HCT116 (cell line): ENCODE results near the gene CHST11. TPM values are rescaled to one million over a fixed set of nuclear protein-coding genes. Genes with fewer than 3 reads are reported as not detected.

Experiments
- ATAC-seq: fragments of 200-7000 bp; cut with Tn5 transposase; 2 replicates; pipeline ENCODE4 v1.9.1; 2020; ENCODE audit warnings: mild to moderate bottlenecking, moderate library complexity
- BruUV-seq: library from RNA; stranded (reverse); fragments of 400-500 nt; replicated peaks from 2 replicates; lab custom pipeline; 2021; lab: Mats Ljungman, UMichigan
- CTCF ChIA-PET: fragments of 300-600 bp; sonication (Branson Sonifier 250); formaldehyde crosslinking; loops from one replicate; lab custom pipeline; 2021; ENCODE audit warnings: antibody characterized with exemption; lab: Charles Lee
- POLR2A ChIA-PET: fragments of 300-600, 350-600 bp; sonication (Branson Sonifier 250); formaldehyde crosslinking; loops from one replicate; lab custom pipeline; 2021; ENCODE audit warnings: antibody characterized with exemption; lab: Charles Lee
- RAD21 ChIA-PET, 2 experiments: fragments of 300-600 bp; sonication (Branson Sonifier 250); formaldehyde crosslinking; loops; one replicate each; lab custom pipeline; 2023; ENCODE audit warnings: low total read pairs in 2 of 2; ENCODE audit not compliant: uncharacterized antibody in 2 of 2, unreplicated experiment in 2 of 2, low non-redundant PET in 1 of 2; lab: Charles Lee
- DNase-seq: peaks from one replicate; pipeline ENCODE4 v3.0.0-alpha.2; 2010; ENCODE audit warnings: low read depth, low spot score
- H2AFZ ChIP-seq: fragments of 200-600 bp; shearing (Covaris generic), sonication (generic); 2 replicates; pipeline ENCODE4 v1.6.1; 2017; ENCODE audit warnings: low read depth, mixed run types, mixed read lengths, antibody characterized with exemption, low read length; ENCODE audit not compliant: poor library complexity, severe bottlenecking
- H3K27ac ChIP-seq: 2 replicates; pipeline ENCODE4 v1.5.1; 2012; ENCODE audit warnings: low read depth, low read length
- H3K27me3 ChIP-seq: fragments of 200-600 bp; sonication (generic); 2 replicates; pipeline ENCODE4 v1.6.1; 2016; ENCODE audit warnings: mixed run types, low read length, mixed read lengths; ENCODE audit not compliant: insufficient read depth
- H3K36me3 ChIP-seq, 2 experiments: fragments of 200-500 bp in 1 of 2; fragments of 200-600 bp in 1 of 2; sonication (Bioruptor generic) in 1 of 2; sonication (generic) in 1 of 2; 2 replicates each; pipeline versions ENCODE4 v1.5.1 to v1.6.1; 2014 to 2016; ENCODE audit warnings: low read length in 2 of 2, inconsistent platforms in 1 of 2, mixed read lengths in 1 of 2, mixed run types in 1 of 2; ENCODE audit not compliant: insufficient read depth in 2 of 2, control insufficient read depth in 1 of 2
- H3K4me1 ChIP-seq, 2 experiments: fragments of 200-600 bp in 1 of 2; sonication (generic) in 1 of 2; 2 replicates each; pipeline versions ENCODE4 v1.5.1 to v1.6.1; 2012 to 2017; ENCODE audit warnings: low read length in 2 of 2, inconsistent platforms in 1 of 2, mild to moderate bottlenecking in 1 of 2, mixed read lengths in 1 of 2, mixed run types in 1 of 2, moderate library complexity in 1 of 2; ENCODE audit not compliant: insufficient read depth in 2 of 2, control insufficient read depth in 1 of 2
- H3K4me2 ChIP-seq: fragments of 200-600 bp; sonication (generic); 2 replicates; pipeline ENCODE4 v1.6.1; 2017; ENCODE audit warnings: mixed run types, low read length, mixed read lengths
- H3K4me3 ChIP-seq, 2 experiments: fragments of 200-600 bp in 1 of 2; sonication (generic) in 1 of 2; replicated peaks in 1 of 2; 2 replicates each; pipeline ENCODE4 v1.5.1; 2011 to 2016; ENCODE audit warnings: low read length in 2 of 2, control low read depth in 1 of 2, low read depth in 1 of 2, mild to moderate bottlenecking in 1 of 2, mixed read lengths in 1 of 2, mixed run types in 1 of 2
- H3K79me2 ChIP-seq: fragments of 200-600 bp; sonication (generic); 2 replicates; pipeline ENCODE4 v1.6.1; 2017; ENCODE audit warnings: mild to moderate bottlenecking, mixed run types, low read length, moderate library complexity, mixed read lengths; ENCODE audit not compliant: insufficient read depth
- H3K9ac ChIP-seq: fragments of 200-600 bp; sonication (generic); 2 replicates; pipeline ENCODE4 v1.6.1; 2016; ENCODE audit warnings: low read length, mixed read lengths
- H3K9me2 ChIP-seq: fragments of 200-600 bp; sonication (generic), shearing (Covaris generic); 2 replicates; pipeline ENCODE4 v1.6.1; 2017; ENCODE audit warnings: mixed run types, mild to moderate bottlenecking, moderate library complexity; ENCODE audit not compliant: insufficient read depth
- H3K9me3 ChIP-seq, 2 experiments: fragments of 200-500 bp in 1 of 2; fragments of 200-600 bp in 1 of 2; sonication (Bioruptor generic) in 1 of 2; sonication (generic) in 1 of 2; 2 replicates each; pipeline ENCODE4 v1.6.1; 2014 to 2017; ENCODE audit warnings: low read length in 2 of 2, mixed read lengths in 2 of 2, inconsistent platforms in 1 of 2, low read depth in 1 of 2, mild to moderate bottlenecking in 1 of 2, mixed run types in 1 of 2, moderate library complexity in 1 of 2; ENCODE audit not compliant: control insufficient read depth in 1 of 2, insufficient read depth in 1 of 2
- H4K20me1 ChIP-seq: fragments of 200-600 bp; sonication (generic), shearing (Covaris generic); 2 replicates; pipeline ENCODE4 v1.6.1; 2017; ENCODE audit warnings: mixed run types, mild to moderate bottlenecking, moderate library complexity; ENCODE audit not compliant: insufficient read depth
- EGR1 ChIP-seq: IDR thresholded peaks from 2 replicates; pipeline ENCODE4 v1.6.1; 2012; ENCODE audit warnings: low read depth
- ELF1 ChIP-seq: IDR thresholded peaks from 2 replicates; pipeline ENCODE4 v1.6.1; 2012; ENCODE audit warnings: low read depth, borderline replicate concordance
- EZH2 ChIP-seq: fragments of 200-600 bp; sonication (generic); IDR thresholded peaks from 2 replicates; pipeline ENCODE4 v1.6.1; 2017; ENCODE audit warnings: antibody characterized with exemption, mixed run types
- JUND ChIP-seq: IDR thresholded peaks from 2 replicates; pipeline ENCODE4 v1.6.1; 2012
- POLR2A ChIP-seq: IDR thresholded peaks from 2 replicates; pipeline ENCODE4 v1.7.0; 2011; ENCODE audit warnings: borderline replicate concordance; ENCODE audit not compliant: insufficient read depth, insufficient read length; ENCODE audit errors: extremely low read depth
- POLR2AphosphoS5 ChIP-seq: IDR thresholded peaks from 2 replicates; pipeline ENCODE4 v1.6.1; 2011; ENCODE audit warnings: mild to moderate bottlenecking, low read depth, low read length, moderate library complexity
- RAD21 ChIP-seq: IDR thresholded peaks from 2 replicates; pipeline ENCODE4 v1.6.1; 2012; ENCODE audit warnings: low read depth, mild to moderate bottlenecking
- SIN3A ChIP-seq: IDR thresholded peaks from 2 replicates; pipeline ENCODE4 v1.6.1; 2012; ENCODE audit warnings: low read depth
- YY1 ChIP-seq: IDR thresholded peaks from 2 replicates; pipeline ENCODE4 v1.6.1; 2011; ENCODE audit warnings: low read length, low read depth, moderate library complexity, mild to moderate bottlenecking; ENCODE audit not compliant: insufficient replicate concordance; ENCODE audit errors: extremely low read depth
- ZFX ChIP-seq: fragments of 450-650 bp; IDR thresholded peaks from 2 replicates; pipeline ENCODE4 v1.6.1; 2017
- intact Hi-C: fragments of 100-400 bp; cut with micrococcal nuclease; formaldehyde crosslinking; loops from 2 replicates; pipeline ENCODE4 v1.10.0; 2022
- total RNA-seq: library from RNA; stranded (reverse); gene quantifications from one replicate; pipeline ENCODE4 v1.2.1, GENCODE V29; 2021; ENCODE audit not compliant: unreplicated experiment
- TF ChIP-seq, protein P1 (sequence below): IDR thresholded peaks from 2 replicates; pipeline ENCODE4 v1.6.1; 2012

Gene CHST11
- total RNA-seq, 1 experiment from 2014 or later = 10.1 TPM

GRCh38 chr12:104694711-104695110, 238.0 kb downstream of the CHST11 start:
- H3K9me3 ChIP-seq = no peaks in the 10 kb centered on the region
- no peak for DNase-seq
- TF ChIP-seq ELF1 (no peak), SIN3A (no peak), POLR2AphosphoS5 (no peak), RAD21 (no peak), YY1 (no peak), ZFX (no peak), EGR1 (no peak), EZH2 (no peak), JUND (no peak)
- TF ChIP-seq, protein P1, sequence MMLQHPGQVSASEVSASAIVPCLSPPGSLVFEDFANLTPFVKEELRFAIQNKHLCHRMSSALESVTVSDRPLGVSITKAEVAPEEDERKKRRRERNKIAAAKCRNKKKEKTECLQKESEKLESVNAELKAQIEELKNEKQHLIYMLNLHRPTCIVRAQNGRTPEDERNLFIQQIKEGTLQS = no peak
- H3K79me2 ChIP-seq = no peaks in the 10 kb centered on the region
- POLR2A ChIA-PET = no interaction called here
- ATAC-seq = no peak
- intact Hi-C loops = no loop called here
- H3K4me2 ChIP-seq = no peak overlapping the region
- no peaks in the 10 kb centered on the region for H3K4me1 ChIP-seq
- no peaks in the 10 kb centered on the region for H3K9me2 ChIP-seq
- RAD21 ChIA-PET = no interaction called here
- H3K9ac ChIP-seq = no peak overlapping the region
- CTCF ChIA-PET = no interaction called here
- no peaks in the 10 kb centered on the region for H3K27me3 ChIP-seq
- H2AFZ ChIP-seq = no peak overlapping the region
- no peak overlapping the region for H3K27ac ChIP-seq
- no peak overlapping the region for H3K4me3 ChIP-seq
- no TSS peak for BruUV-seq
- no peaks in the 10 kb centered on the region for H4K20me1 ChIP-seq
- H3K36me3 ChIP-seq = no peaks in the 10 kb centered on the region

- CTCF ChIA-PET = interaction anchor here (1.0 kb wide), 1 partner anchor 314 kb away, joined by 3 read pairs; no protein-coding TSS in a partner anchor
- no peaks in the 10 kb centered on the region for H3K27me3 ChIP-seq
- H3K4me2 ChIP-seq = no peak overlapping the region
- RAD21 ChIA-PET = no interaction called here
- H3K9me3 ChIP-seq = no peaks in the 10 kb centered on the region
- TF ChIP-seq POLR2A = no peak
- no peak for TF ChIP-seq JUND
- DNase-seq (no peak), ATAC-seq (no peak)
- no peaks in the 10 kb centered on the region for H3K79me2 ChIP-seq
- no TSS peak for BruUV-seq
- H3K9me2 ChIP-seq = no peaks in the 10 kb centered on the region
- intact Hi-C loops = no loop called here
- H3K4me1 ChIP-seq = no peaks in the 10 kb centered on the region
- H3K4me3 ChIP-seq = no peak overlapping the region
- POLR2A ChIA-PET = no interaction called here
- no peaks in the 10 kb centered on the region for H3K36me3 ChIP-seq
- no peak overlapping the region for H3K9ac ChIP-seq
- no peak overlapping the region for H2AFZ ChIP-seq
- H3K27ac ChIP-seq = no peak overlapping the region
- no peaks in the 10 kb centered on the region for H4K20me1 ChIP-seq
Measured at GRCh38 chr12:104695453-104696148, 238.9 kb downstream of the CHST11 start.
